Transverse colon (tissue), 3 donors: ENCODE data around the gene IL26.

Source experiments
- CTCF ChIP-seq, 5 experiments: fragments of 200-600 bp in 3 of 5; fragments of 450-650 bp in 2 of 5; sonication (generic) in 3 of 5; IDR thresholded peaks; 1 replicate in 2 of 5; 2 replicates in 3 of 5; pipeline ENCODE4 v1.5.1; 2016 to 2017; ENCODE audit warnings: antibody characterized with exemption in 5 of 5, inconsistent platforms in 3 of 5, mild to moderate bottlenecking in 2 of 5, moderate library complexity in 1 of 5
- EP300 ChIP-seq: sonication (generic); formaldehyde crosslinking; IDR thresholded peaks from one replicate; pipeline ENCODE4 v1.6.1; 2017; ENCODE audit warnings: antibody characterized with exemption, low read depth
- POLR2A ChIP-seq: fragments of 450-650 bp; IDR thresholded peaks from one replicate; pipeline ENCODE4 v1.6.1; 2016; ENCODE audit warnings: antibody characterized with exemption, mild to moderate bottlenecking, moderate library complexity

DNA sequence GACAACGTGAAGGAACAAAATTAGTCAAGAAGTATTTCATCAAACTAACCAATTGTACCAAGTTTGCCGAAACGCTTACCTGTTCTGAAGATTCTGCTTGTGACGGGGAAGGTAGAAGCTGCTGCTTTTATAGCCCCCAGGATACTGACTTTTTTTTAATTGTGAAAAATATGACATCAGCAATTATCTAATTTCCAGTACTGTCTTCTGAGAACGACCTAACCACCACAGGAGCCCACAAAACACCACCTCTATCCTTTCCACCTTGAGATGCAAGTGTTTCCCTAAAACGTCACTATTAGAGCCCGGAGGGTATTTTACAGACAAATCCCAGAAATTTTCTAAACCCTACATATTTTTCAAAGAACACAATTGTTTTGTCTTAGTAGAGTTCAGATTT is 27.9 kb upstream of the IL26 start, which contains the start of gene IL22:
- TF ChIP-seq CTCF (IDR thresholded peaks at IDR 0.05) (no peak), EP300 (no peak), POLR2A (no peak)
